Activated CD4-positive, alpha-beta T cell treated with anti-CD3 and anti-CD28 coated beads for 48 hours (primary cell): Measurements from ENCODE around the gene PRRG2.

Experiments used
- DNase-seq: peaks from one replicate; pipeline ENCODE4 v3.0.0-alpha.2; 2020

Gene PRRG2

DNA sequence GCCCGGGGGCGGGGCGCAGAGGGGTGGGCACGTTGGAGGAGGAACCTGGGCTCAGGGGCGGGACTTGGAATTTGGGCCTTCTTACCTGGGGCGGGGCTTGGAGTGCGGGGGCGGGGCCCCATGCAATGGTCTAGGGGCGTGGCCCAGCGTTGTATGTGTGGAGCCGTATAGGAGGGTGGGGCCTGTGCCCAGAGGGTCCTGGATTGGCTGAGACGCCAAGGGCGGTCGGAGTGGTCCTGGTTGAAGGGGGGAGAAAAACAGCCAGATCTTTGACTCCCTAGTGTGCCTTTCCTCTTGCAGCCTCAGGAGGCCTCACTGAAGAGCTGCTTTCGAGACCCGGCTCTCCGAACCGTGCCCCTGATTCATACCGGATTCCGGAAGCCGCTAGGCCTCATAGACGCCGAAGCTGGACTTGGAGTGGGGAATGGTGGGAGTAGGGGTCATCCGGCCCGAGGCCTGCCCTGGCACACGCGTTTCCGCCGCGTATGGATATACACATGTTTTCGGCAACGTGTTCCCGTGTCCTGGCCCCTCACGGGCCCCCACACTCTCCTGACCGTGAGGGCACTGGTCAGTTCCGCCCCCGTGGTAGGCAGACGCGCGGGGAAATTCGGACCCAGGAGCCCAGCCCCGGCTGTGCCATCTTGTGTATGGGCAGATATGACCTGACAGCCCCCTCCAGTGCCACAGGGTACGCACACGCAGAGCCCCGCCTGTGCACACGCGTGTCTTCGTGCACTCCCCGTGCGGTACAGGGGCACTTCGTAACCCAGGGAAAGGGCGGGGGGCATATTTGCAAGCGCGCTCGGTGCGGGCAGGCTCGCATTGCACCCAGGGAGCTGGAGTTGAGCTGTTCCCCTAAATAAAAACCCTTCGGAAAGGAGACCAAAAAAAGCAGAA lies 9.2 kb downstream of the PRRG2 start:
- peak; percentile 96 for DNase-seq

DNA sequence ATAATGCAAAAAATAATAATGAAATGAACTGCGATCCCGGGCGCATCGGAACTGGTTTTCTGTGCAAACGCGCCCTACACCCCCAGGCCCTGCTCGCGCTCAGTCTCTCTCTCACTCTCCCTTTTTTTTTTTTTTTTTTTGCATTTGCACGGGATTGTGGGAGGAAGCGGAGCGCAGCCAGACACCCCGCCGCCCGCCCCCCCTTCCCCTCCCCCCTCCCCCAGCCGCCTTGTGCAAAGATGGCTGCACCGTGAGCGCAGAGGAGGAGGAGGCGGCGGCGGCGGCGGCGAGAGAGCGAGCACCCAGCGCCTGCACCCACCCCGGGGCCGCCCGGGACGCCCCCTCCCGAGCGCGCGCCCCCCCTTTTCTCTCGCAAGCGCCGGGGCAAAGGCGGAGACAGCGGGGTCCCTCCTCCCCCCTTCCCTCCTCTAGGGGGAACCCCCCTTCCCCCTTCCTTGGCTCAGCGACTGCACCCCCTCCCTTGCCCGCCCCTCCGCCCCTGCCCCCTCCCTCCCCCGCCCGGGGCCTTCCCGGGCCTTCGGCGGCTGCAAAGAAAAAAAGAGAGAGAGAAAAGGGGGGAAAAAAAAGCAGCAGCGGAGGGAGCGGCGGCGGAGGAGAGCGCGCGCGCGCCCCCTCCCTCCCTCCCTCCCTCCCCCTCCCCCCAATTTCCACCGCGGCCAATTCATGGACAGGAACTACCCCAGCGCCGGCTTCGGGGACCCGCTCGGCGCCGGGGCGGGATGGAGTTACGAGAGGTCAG lies 10.0 kb downstream of the PRRG2 start, which contains the start of gene PRR12:
PRR12 (plus strand) TSS at position 212 of the 760 bp plus-strand sequence; CDS start at position 685, 473 bp downstream.
- peak; percentile 71 for DNase-seq

DNA sequence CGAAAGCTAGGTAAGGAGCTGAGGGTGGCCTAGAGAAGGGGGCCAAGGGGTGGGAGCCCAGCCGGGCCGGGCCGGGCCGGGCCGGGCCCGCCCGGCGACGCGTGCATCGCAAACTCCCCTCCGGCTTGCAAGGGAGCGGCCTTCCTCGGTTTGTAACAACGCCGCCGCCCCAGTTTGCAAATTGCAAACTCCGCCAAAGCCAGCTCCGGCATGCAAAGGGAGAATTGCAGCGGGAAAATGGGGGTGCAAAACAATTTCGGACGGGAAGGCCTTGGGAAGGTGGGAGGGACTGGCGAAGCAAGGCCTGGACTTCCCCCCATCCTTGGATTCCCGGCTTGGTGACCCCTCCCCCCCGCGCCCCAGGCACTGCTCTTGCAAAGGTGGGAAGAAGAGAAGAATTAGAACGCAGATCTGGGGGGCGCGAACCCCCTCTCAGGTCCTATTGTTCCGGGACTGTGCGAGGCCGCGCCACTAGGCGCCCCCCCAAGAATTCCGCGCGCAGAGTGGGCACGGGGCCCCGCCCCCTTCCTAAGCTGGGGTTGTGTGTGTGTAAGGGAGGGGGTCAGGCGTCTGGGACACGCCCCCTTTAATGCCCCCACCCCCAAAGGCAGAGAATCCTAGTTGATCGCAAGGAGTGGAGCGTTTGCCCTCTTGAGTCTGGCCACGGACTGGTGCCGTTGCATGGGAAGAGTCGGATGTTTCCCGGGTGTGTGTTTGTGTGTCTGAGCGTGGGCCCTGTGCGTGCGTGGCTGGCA lies 10.8 kb downstream of the PRRG2 start:
- DNase-seq = peak; percentile 71

DNA sequence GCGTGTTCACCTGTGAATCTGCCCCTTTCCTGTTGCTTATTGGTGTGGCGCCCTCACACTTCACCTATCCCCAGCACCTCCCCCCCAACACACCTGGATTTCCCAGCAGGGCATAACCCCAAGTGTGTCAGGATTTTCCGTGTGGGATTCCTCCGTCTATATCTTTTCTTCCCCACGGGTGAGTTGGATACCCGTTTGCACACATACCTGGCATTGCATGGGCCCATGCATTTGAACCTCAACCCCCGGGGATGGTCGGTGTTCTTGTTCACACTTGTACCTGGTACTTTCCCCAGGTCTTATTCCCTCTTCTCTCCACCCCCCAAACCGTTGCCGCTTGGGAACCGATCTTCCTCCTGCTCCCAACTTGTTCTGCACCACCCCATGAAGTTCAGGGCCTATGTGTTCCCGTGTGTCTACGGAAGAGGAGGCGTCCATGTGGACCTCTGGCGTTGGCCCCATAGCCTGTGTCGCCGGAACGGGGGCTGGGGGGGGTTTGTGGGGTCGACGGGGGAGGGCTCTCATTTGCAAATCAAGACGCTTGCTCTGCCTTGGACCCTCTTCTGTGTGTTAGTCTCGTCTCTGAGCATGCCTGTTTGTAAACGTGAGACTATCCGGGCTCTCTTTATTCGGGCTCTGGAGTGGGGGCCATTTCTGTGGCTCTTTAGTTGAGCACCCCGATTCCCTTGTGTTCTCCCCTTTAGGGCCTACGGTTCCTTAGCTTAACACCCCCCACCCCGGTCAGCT lies 11.5 kb downstream of the PRRG2 start:
- DNase-seq = peak; percentile 32

- peak; percentile 97 for DNase-seq
Observed at GRCh38 chr19:49593233-49594113, 12.4 kb downstream of the PRRG2 start.

DNA sequence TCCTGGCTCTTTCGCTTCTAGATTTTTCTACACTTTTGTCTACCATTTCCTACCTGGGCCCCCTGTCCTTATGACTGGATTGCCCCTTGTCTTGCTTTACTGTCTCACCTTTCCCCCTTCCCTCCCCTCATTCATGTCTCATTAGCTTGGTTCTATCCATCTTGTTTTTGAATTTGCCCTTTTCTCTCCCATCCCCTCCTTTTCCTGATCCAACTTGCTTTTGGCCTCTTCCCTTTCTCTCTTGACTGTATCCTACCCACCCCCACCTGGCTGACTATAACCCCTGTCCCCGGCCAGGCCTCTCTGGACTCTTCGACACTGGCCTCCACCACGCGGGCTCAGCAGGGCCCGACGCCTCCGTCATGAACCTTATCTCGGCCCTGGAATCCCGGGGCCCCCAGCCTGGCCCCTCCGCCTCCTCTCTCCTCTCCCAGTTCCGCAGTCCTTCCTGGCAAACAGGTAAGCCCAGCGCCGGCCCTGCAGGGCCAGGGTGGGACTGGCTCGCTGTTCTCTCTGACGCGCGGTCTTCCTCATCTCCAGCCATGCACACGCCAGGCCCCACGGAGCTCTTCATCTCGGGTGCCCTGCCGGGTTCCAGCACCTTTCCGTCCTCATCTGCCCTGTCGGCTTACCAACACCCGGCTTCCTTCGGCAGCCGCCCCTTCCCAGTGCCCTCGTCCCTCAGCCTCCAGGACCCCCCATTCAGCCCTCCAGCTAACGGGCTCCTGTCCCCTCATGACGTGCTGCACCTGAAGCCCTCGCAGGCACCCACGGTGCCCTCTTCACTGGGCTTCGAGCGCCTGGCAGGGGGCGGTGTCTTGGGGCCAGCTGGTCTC lies 13.3 kb downstream of the PRRG2 start:
- DNase-seq = no peak

DNA sequence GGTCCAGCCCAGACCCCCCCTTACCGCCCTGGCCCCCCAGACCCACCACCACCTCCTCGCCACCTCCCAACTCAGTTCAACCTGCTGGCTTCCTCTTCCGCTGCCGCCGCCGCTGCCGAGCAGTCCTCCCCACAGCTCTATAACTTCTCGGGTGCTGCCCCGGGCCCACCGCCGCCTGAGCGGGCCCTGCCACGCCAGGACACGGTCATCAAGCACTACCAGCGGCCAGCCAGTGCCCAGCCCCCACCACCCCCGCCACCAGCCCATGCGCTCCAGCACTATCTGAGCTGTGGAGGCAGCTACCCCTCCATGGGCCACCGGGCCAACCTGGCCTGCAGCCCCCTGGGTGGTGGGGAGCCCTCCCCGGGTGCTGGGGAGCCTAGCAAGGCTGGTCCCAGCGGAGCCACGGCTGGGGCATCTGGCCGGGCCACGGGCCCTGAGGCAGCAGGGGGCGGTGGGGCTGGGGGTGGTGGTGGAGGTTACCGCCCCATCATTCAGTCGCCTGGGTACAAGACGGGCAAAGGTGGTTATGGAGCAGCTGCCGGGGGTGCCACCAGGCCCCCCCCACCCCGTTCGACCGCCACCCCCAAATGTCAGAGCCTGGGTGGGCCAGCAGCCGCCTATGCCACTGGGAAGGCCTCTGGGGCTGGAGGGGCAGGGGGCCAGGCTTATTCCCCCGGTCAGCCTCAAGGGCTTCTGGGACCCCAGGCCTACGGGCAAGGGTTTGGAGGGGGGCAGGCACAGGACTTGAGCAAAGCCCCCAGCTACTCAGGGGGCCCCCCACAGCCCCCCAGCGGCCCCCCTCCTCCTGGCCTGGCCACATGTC lies 14.1 kb downstream of the PRRG2 start:
- no peak for DNase-seq

- DNase-seq = no peak
Observed at GRCh38 chr19:49595819-49596404, 14.8 kb downstream of the PRRG2 start.

GRCh38 chr19:49596407-49596806 lies 15.3 kb downstream of the PRRG2 start:
- DNase-seq = no peak

- DNase-seq = no peak
Observed at GRCh38 chr19:49596954-49597702, 16.0 kb downstream of the PRRG2 start.

DNA sequence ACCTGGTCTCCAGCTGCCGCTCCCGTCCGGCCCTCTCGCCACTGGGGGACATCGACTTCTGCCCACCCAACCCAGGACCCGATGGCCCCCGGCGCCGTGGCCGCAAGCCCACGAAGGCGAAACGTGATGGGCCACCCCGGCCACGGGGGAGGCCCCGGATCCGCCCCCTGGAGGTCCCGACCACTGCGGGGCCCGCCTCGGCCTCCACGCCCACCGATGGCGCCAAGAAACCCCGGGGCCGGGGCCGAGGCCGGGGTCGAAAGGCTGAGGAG lies 16.5 kb downstream of the PRRG2 start:
- DNase-seq = no peak

GRCh38 chr19:49599378-49600295 lies 18.5 kb downstream of the PRRG2 start:
- no peak for DNase-seq

GRCh38 chr19:49601482-49602038 lies 20.4 kb downstream of the PRRG2 start:
- DNase-seq = no peak

- no peak for DNase-seq
Observed at GRCh38 chr19:49602806-49603205, 21.7 kb downstream of the PRRG2 start.

DNA sequence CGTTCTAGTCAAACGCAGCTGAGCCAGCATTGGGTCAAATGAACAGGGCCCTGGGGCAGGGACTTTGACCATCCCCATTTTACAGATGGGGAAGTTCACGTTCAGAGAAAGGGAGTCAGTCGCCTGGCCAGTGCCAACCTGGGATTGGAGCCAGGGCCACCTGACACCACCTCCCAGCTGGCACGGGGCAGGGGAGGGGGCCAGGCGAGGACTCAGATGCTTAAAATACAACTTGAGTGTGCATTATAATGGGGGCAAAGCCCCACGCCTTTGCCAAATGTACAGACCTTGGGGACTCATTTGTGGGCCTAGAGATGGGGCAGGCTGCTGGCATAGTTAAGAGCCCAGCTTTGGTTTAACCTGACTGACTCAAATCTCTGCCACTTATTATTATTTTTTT lies 24.5 kb downstream of the PRRG2 start:
- no peak for DNase-seq

DNA sequence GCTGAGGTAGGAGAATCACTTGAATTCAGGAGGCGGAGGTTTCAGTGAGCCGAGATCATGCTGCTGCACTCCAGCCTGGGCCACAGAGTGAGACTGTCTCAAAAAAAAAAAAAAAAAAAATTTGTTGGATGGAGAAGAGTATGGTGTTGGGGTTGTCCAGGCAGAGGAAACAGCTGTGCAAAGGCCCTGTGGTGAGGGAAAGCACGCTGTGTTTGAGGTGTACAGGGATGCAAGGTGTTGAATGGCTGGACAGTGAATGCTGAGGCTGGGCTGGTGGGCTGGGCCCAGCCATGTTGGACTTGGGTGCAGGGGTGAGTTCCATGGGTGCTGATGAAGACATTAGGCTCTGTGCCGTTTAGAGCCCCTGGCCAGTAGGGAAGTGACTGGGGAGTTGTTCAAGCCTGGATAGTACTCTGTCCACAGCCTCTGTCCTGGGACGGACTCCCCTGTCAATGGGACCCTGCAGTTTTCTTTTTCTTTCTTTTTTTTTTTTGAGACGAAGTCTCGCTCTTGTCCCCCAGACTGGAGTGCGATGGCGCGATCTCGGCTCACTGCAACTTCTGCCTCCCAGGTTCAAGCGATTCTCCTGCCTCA lies 28.5 kb downstream of the PRRG2 start:
- DNase-seq = no peak

DNA sequence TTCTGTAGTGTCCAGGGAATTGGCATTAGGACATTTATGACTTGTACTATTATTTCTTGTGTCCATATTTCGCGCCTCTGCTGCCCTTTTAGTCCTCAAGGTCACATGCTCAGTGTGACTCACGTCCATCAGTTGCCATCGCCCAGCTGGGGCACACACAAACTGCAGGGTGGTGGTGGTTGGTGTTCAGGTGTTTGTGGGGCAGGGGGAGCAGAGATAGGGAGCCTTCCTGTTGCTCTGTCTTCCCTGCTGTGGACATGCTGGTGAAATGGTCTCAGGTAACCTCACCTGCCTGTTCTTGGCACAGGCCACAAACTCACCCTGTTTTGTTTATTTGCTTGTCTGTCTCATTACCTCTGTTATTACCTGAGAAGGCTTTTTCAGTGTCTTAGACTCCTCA lies 32.3 kb downstream of the PRRG2 start:
- DNase-seq = no peak
